ENCODE data around the gene SH3BP4.

Gene SH3BP4

GRCh38 chr2:234951664-234952269 lies at the start of gene SH3BP4:
SH3BP4 (plus strand) TSS chr2:234952017; CDS start chr2:235035003, 82,986 bp downstream.
- DNase-seq: peak; percentile 11 to 24

- DNase-seq: no peak
These were observed 47.0 kb upstream of the SH3BP4 start for GRCh38 chr2:234904785-234905184.

- DNase-seq: no peak
These were observed 46.1 kb upstream of the SH3BP4 start for GRCh38 chr2:234905547-234906265.

GRCh38 chr2:234910186-234910679 lies 41.6 kb upstream of the SH3BP4 start:
- DNase-seq: no peak

- DNase-seq: no peak
These were observed 40.5 kb upstream of the SH3BP4 start for GRCh38 chr2:234911271-234911670.

GRCh38 chr2:234912437-234912836 lies 39.4 kb upstream of the SH3BP4 start:
- DNase-seq: no peak

- no peak for DNase-seq
These were observed 38.6 kb upstream of the SH3BP4 start for GRCh38 chr2:234913208-234913626.

- no peak for DNase-seq
These were observed 37.3 kb upstream of the SH3BP4 start for GRCh38 chr2:234914371-234915154.

GRCh38 chr2:234916674-234917073 lies 35.1 kb upstream of the SH3BP4 start:
- no peak for DNase-seq

GRCh38 chr2:234917211-234917975 lies 34.4 kb upstream of the SH3BP4 start:
- DNase-seq: no peak

- no peak for DNase-seq
These were observed 32.1 kb upstream of the SH3BP4 start for GRCh38 chr2:234919711-234920110.

GRCh38 chr2:234920836-234921235 lies 31.0 kb upstream of the SH3BP4 start:
- no peak for DNase-seq

GRCh38 chr2:234929002-234929401 lies 22.8 kb upstream of the SH3BP4 start:
- DNase-seq: no peak

- DNase-seq: no peak
These were observed 21.4 kb upstream of the SH3BP4 start for GRCh38 chr2:234930397-234930796.

- DNase-seq: no peak
These were observed 20.4 kb upstream of the SH3BP4 start for GRCh38 chr2:234931371-234931770.

- no peak for DNase-seq
These were observed 19.1 kb upstream of the SH3BP4 start for GRCh38 chr2:234932591-234933168.

- DNase-seq: no peak
These were observed 16.5 kb upstream of the SH3BP4 start for GRCh38 chr2:234935311-234935710.

- DNase-seq: no peak
These were observed 12.2 kb upstream of the SH3BP4 start for GRCh38 chr2:234939576-234939975.

GRCh38 chr2:234939996-234940395 lies 11.8 kb upstream of the SH3BP4 start:
- DNase-seq: no peak

- no peak for DNase-seq
These were observed 11.3 kb upstream of the SH3BP4 start for GRCh38 chr2:234940527-234940926.

GRCh38 chr2:234945339-234945873 lies 6.4 kb upstream of the SH3BP4 start:
- DNase-seq: no peak

GRCh38 chr2:234947556-234947955 lies 4.3 kb upstream of the SH3BP4 start:
- DNase-seq: no peak
